Mucosa of descending colon (tissue), 3 donors: ENCODE data around the gene GLT8D1. TPM values are rescaled to one million over a fixed set of nuclear protein-coding genes. Genes with fewer than 3 reads are reported as not detected.

ENCODE experiments used
- ATAC-seq: fragments of 200-7000 bp; cut with Tn5 transposase; one replicate; pipeline ENCODE4 v1.9.1; 2020; ENCODE audit warnings: mild to moderate bottlenecking, moderate library complexity
- DNase-seq, 3 donors: peaks; one replicate each; pipeline ENCODE4 v3.0.0-alpha.2; 2020
- H3K36me3 ChIP-seq: fragments of 200-600 bp; one replicate; pipeline ENCODE4 v1.8.0; 2021; ENCODE audit warnings: low read depth, mild to moderate bottlenecking
- H3K4me1 ChIP-seq: fragments of 200-600 bp; one replicate; pipeline ENCODE4 v1.8.0; 2021; ENCODE audit warnings: low read depth, mild to moderate bottlenecking
- H3K4me3 ChIP-seq: fragments of 200-600 bp; one replicate; pipeline ENCODE4 v1.8.0; 2021; ENCODE audit warnings: mild to moderate bottlenecking
- H3K9me3 ChIP-seq: fragments of 200-600 bp; one replicate; pipeline ENCODE4 v1.8.0; 2021; ENCODE audit warnings: mild to moderate bottlenecking
- CTCF ChIP-seq: fragments of 200-600 bp; IDR thresholded peaks from one replicate; pipeline ENCODE4 v1.8.0; 2022; ENCODE audit warnings: antibody characterized with exemption, mild to moderate bottlenecking
- intact Hi-C, 2 donors: fragments of 100-400 bp; cut with DNase I in 1 of 2; cut with micrococcal nuclease in 1 of 2; formaldehyde crosslinking; loops; one replicate each; pipeline versions ENCODE4 v1.11.0 to v1.11.1; 2022; cut with DNase I, micrococcal nuclease
- total RNA-seq, 3 donors: library from RNA; stranded (reverse); fragmentation: NEBNext Ultra II Directional in 2 of 3; extraction: Animal tissue kit (Norgen Biotek cat#: 25700) in 2 of 3; gene quantifications; one replicate each; pipeline versions ENCODE4 v1.2.1 to v1.2.4, GENCODE V29; 2021 to 2023
- donor health status: DM: no; HTN: no; CAD: no; lungs with moderate emphysema.
- donor health status: DM: no; HTN: no; CAD: no.
- donor health status: DM: no; HTN: yes; CAD: no.

Gene GLT8D1
- total RNA-seq, 3 donors from 2014 or later: 24.4 to 36.0 (median 30.7) TPM

- DNase-seq (no peak), ATAC-seq (no peak)
Observed at GRCh38 chr3:52715714-52716305, 10.2 kb upstream of the GLT8D1 start.

GRCh38 chr3:52714335-52715302 is 9.0 kb upstream of the GLT8D1 start:
- H3K9me3 ChIP-seq: no peaks in the 10 kb centered on the region
- H3K36me3 ChIP-seq: no peaks in the 10 kb centered on the region
- peaks cover 5% of the 10 kb centered on the region for H3K4me1 ChIP-seq
- H3K4me3 ChIP-seq: no peak overlapping the region
- intact Hi-C loops: no loop called here
- TF ChIP-seq CTCF: no peak
- DNase-seq (peak; percentile 69 to 81 (median 72)), ATAC-seq (peak; percentile 97)

More at GRCh38 chr3:52715714-52716305, 10.2 kb upstream of the GLT8D1 start:
- no peak for TF ChIP-seq CTCF
- peaks cover 5% of the 10 kb centered on the region for H3K4me1 ChIP-seq
- intact Hi-C loops: no loop called here
- H3K9me3 ChIP-seq: no peaks in the 10 kb centered on the region
- H3K4me3 ChIP-seq: no peak overlapping the region
- no peaks in the 10 kb centered on the region for H3K36me3 ChIP-seq

GRCh38 chr3:52712291-52713212 is 7.0 kb upstream of the GLT8D1 start:
- TF ChIP-seq CTCF: no peak
- intact Hi-C loops: no loop called here
- Histone ChIP-seq H3K4me3 (no peak overlapping the region), H3K4me1 (peaks cover 5% of the 10 kb centered on the region), H3K36me3 (no peaks in the 10 kb centered on the region), H3K9me3 (no peaks in the 10 kb centered on the region)
- DNase-seq (peak in 1 of 3 donors; percentile 21), ATAC-seq (peak; percentile 41)

- intact Hi-C loops: no loop called here
- no peaks in the 10 kb centered on the region for H3K9me3 ChIP-seq
- no peak for DNase-seq
- H3K4me1 ChIP-seq: peaks cover 13% of the 10 kb centered on the region
- no peak for TF ChIP-seq CTCF
- H3K4me3 ChIP-seq: no peak overlapping the region
- H3K36me3 ChIP-seq: no peaks in the 10 kb centered on the region
- no peak for ATAC-seq
Observed at GRCh38 chr3:52710512-52710911, 4.9 kb upstream of the GLT8D1 start.

GRCh38 chr3:52707585-52707984 is 2.0 kb upstream of the GLT8D1 start:
- no peak for DNase-seq

More at GRCh38 chr3:52707585-52707984, 2.0 kb upstream of the GLT8D1 start:
- peaks cover 25% of the 10 kb centered on the region for H3K4me1 ChIP-seq
- no peak overlapping the region for H3K4me3 ChIP-seq
- TF ChIP-seq CTCF: no peak
- intact Hi-C loops: no loop called here
- no peak for ATAC-seq
- no peaks in the 10 kb centered on the region for H3K9me3 ChIP-seq
- no peaks in the 10 kb centered on the region for H3K36me3 ChIP-seq
